Erythroblast (primary cell): ENCODE data around the gene ATG4D.

ENCODE experiments used
- GATA1 ChIP-seq: IDR thresholded peaks from 2 replicates; pipeline ENCODE4 v1.6.1; 2011; ENCODE audit warnings: low read depth, mild to moderate bottlenecking, control low read depth, low read length, moderate library complexity
- POLR2A ChIP-seq: IDR thresholded peaks from 2 replicates; pipeline ENCODE4 v1.6.1; 2011; ENCODE audit warnings: mild to moderate bottlenecking, low read length

DNA sequence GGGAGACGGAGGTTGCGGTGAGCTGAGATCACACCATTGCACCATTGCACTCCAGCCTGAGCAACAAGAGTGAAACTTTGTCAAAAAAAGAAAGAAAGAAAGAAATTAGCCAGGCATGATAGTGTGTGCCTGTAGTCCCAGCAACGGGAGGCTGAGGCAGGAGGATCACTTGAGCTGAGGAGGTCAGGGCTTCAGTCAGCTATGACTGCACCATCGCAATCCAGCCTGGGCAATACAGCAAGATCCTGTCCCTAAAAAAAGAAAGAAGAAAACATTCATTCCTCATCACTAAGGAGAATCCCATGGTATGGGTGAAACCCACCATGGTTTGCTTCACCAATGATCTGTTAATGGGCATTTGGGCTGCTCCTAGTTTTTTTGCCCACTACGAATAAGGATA, 56.4 kb downstream of the ATG4D start:
- TF ChIP-seq POLR2A (no peak), GATA1 (no peak)
